ENCODE measurements around the gene CHCT1. TPM values are rescaled to one million over a fixed set of nuclear protein-coding genes. Genes with fewer than 3 reads are reported as not detected.

Gene CHCT1
- total RNA-seq, 1 donor from 2014 or later: not detected

- no peak for TF ChIP-seq CTCF (IDR thresholded peaks at IDR 0.05; ENCODE audit: partially characterized antibody, unreplicated experiment)
- peaks cover 2% of the 10 kb centered on the region for H3K27me3 Mint-ChIP-seq (ENCODE audit: unreplicated experiment)
- no peak overlapping the region for H3K27ac Mint-ChIP-seq (ENCODE audit: unreplicated experiment)
- H3K9me3 Mint-ChIP-seq (ENCODE audit: unreplicated experiment): peaks cover 3% of the 10 kb centered on the region
- no peak for DNase-seq
- no peaks in the 10 kb centered on the region for H3K4me1 Mint-ChIP-seq (ENCODE audit: low read depth, unreplicated experiment)
- peaks cover 5% of the 10 kb centered on the region for H3K36me3 Mint-ChIP-seq (ENCODE audit: unreplicated experiment)
- H3K4me3 Mint-ChIP-seq (ENCODE audit: unreplicated experiment): no peak overlapping the region
Measured at GRCh38 chr17:60403962-60404361, 18.3 kb upstream of the CHCT1 start.

GRCh38 chr17:60406887-60407286 is 15.4 kb upstream of the CHCT1 start:
- Mint-ChIP-seq H3K27me3 (ENCODE audit: unreplicated experiment) (peaks cover 2% of the 10 kb centered on the region), H3K4me1 (ENCODE audit: low read depth, unreplicated experiment) (no peaks in the 10 kb centered on the region), H3K36me3 (ENCODE audit: unreplicated experiment) (peaks cover 5% of the 10 kb centered on the region), H3K27ac (ENCODE audit: unreplicated experiment) (no peak overlapping the region), H3K9me3 (ENCODE audit: unreplicated experiment) (peaks cover 3% of the 10 kb centered on the region), H3K4me3 (ENCODE audit: unreplicated experiment) (no peak overlapping the region)
- TF ChIP-seq CTCF (IDR thresholded peaks at IDR 0.05; ENCODE audit: partially characterized antibody, unreplicated experiment): no peak
- no peak for DNase-seq

- peaks cover 3% of the 10 kb centered on the region for H3K9me3 Mint-ChIP-seq (ENCODE audit: unreplicated experiment)
- H3K4me1 Mint-ChIP-seq (ENCODE audit: low read depth, unreplicated experiment): no peaks in the 10 kb centered on the region
- no peak overlapping the region for H3K27ac Mint-ChIP-seq (ENCODE audit: unreplicated experiment)
- no peak for TF ChIP-seq CTCF (IDR thresholded peaks at IDR 0.05; ENCODE audit: partially characterized antibody, unreplicated experiment)
- H3K4me3 Mint-ChIP-seq (ENCODE audit: unreplicated experiment): no peak overlapping the region
- H3K36me3 Mint-ChIP-seq (ENCODE audit: unreplicated experiment): peaks cover 5% of the 10 kb centered on the region
- no peaks in the 10 kb centered on the region for H3K27me3 Mint-ChIP-seq (ENCODE audit: unreplicated experiment)
- no peak for DNase-seq
Measured at GRCh38 chr17:60410001-60410400, 12.3 kb upstream of the CHCT1 start.

- no peak for DNase-seq
- no peak overlapping the region for H3K4me3 Mint-ChIP-seq (ENCODE audit: unreplicated experiment)
- no peaks in the 10 kb centered on the region for H3K27me3 Mint-ChIP-seq (ENCODE audit: unreplicated experiment)
- no peak for TF ChIP-seq CTCF (IDR thresholded peaks at IDR 0.05; ENCODE audit: partially characterized antibody, unreplicated experiment)
- no peaks in the 10 kb centered on the region for H3K4me1 Mint-ChIP-seq (ENCODE audit: low read depth, unreplicated experiment)
- no peaks in the 10 kb centered on the region for H3K9me3 Mint-ChIP-seq (ENCODE audit: unreplicated experiment)
- H3K27ac Mint-ChIP-seq (ENCODE audit: unreplicated experiment): no peak overlapping the region
- H3K36me3 Mint-ChIP-seq (ENCODE audit: unreplicated experiment): no peaks in the 10 kb centered on the region
Measured at GRCh38 chr17:60412701-60413100, 9.6 kb upstream of the CHCT1 start.

- Mint-ChIP-seq H3K4me3 (ENCODE audit: unreplicated experiment) (no peak overlapping the region), H3K27ac (ENCODE audit: unreplicated experiment) (no peak overlapping the region), H3K9me3 (ENCODE audit: unreplicated experiment) (no peaks in the 10 kb centered on the region), H3K4me1 (ENCODE audit: low read depth, unreplicated experiment) (no peaks in the 10 kb centered on the region), H3K27me3 (ENCODE audit: unreplicated experiment) (peaks cover 3% of the 10 kb centered on the region), H3K36me3 (ENCODE audit: unreplicated experiment) (no peaks in the 10 kb centered on the region)
- no peak for DNase-seq
- TF ChIP-seq CTCF (IDR thresholded peaks at IDR 0.05; ENCODE audit: partially characterized antibody, unreplicated experiment): no peak
Measured at GRCh38 chr17:60415146-60415545, 7.1 kb upstream of the CHCT1 start.

Measured in glutamatergic neuron (in vitro differentiated cells).